Astrocyte of the hippocampus (primary cell): ENCODE data around the gene DAP.
"Not testable (repeated sequence)": the region's sequence is repeated elsewhere in the genome, so short reads cannot be mapped to it uniquely, and the experiment has no call there.

Experiments used
- DNase-seq: peaks from one replicate; pipeline ENCODE4 v3.0.0; 2011; ENCODE audit warnings: low read depth, low spot score

Gene DAP

GRCh38 chr5:10654566-10654965 is 106.5 kb downstream of the DAP start:
- DNase-seq: no peak

DNA sequence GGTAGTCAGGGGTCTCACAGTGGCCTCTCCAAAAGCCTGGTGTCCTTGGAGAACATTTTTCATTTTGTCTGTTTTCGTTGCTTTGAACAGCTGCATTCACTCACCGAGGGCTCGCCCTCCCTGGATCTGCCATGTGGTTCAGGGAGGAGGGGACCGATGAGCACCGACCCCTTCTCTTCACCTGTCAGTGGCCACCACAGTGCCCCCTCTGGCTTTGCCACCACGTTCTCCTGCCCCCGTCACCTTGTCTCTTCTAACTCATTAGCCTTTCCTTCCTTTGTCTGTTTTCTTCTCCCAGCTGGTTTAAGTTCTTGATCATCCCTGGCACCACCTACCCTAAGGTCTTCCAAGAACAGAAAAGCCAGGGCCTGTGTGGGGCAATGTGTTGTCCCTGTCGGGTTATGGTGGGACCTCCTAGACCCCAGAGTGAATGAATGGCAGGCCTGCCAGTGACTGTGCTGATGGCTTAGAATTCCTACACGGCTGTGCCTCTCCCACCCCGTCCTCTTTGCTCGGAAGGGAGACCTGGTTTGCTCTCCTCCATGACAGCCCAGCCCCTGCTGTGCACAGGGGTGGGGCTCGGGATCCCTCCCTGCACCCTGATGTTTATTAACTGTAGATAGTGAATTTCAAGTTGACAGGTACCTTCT is 107.2 kb downstream of the DAP start:
- no peak for DNase-seq

- no peak for DNase-seq
Measured at GRCh38 chr5:10653043-10653442, 108.0 kb downstream of the DAP start.

- DNase-seq: no peak
Measured at GRCh38 chr5:10652606-10653005, 108.4 kb downstream of the DAP start.

GRCh38 chr5:10652151-10652550 is 108.9 kb downstream of the DAP start:
- DNase-seq: no peak

- DNase-seq: peak; percentile 76
Measured at GRCh38 chr5:10649666-10650380, 111.2 kb downstream of the DAP start.

DNA sequence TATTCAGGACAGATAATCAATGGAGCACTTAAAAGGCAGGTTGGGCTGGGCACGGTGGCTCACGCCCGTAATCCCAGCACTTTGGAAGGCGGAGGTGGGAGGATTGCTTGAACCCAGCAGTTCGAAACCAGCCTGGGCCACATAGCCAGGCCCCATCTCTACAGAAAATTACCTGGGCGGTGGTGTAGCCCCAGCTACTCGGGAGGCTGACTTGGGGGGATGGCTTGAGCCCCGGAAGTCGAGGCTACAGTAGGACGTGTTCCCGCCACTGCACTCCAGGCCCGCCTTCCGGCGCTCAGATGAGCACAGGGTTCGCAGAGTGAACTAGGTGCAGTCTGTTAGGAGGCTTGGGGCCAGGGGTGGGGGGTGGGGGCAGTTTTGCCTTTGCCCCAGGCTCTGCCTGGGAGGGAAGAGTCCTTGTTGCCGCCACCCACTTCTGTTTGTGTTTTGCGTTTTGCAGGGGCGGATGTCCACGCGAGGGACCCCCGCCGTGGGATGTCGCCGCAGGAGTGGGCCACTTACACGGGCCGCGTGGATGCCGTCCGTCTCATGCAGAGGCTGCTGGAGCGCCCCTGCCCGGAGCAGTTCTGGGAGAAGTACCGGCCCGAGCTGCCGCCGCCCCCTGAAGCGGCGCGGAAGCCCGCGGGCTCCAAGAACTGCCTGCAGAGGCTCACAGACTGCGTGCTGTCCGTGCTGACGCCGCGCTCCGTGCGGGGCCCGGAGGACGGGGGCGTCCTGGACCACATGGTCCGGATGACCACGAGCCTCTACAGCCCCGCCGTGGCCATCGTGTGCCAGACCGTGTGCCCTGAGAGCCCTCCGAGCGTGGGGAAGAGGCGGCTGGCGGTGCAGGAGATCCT is 112.0 kb downstream of the DAP start:
- no peak for DNase-seq

GRCh38 chr5:10647640-10648039 is 113.4 kb downstream of the DAP start:
- DNase-seq: no peak

- no peak for DNase-seq
Measured at GRCh38 chr5:10645671-10646070, 115.4 kb downstream of the DAP start.

DNA sequence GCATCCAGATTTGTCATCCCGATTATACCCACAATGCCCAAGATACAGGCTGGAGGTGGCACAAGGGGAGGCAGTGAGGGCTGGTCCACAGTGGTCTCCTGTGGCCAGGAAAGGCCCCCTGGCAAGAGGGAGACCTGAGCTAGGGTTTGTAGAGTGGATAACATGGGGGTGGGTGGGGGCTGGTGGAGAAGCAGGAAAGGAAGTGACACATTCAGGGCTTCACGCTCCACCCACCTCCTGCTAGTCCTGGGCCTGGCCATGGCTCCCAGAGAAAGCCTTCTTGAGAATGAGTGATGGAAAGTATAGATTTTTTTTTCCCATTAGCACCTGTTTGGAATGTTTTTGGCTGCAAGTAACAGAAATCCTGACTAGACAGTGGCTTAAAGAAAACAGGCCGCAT is 115.9 kb downstream of the DAP start:
- no peak for DNase-seq

DNA sequence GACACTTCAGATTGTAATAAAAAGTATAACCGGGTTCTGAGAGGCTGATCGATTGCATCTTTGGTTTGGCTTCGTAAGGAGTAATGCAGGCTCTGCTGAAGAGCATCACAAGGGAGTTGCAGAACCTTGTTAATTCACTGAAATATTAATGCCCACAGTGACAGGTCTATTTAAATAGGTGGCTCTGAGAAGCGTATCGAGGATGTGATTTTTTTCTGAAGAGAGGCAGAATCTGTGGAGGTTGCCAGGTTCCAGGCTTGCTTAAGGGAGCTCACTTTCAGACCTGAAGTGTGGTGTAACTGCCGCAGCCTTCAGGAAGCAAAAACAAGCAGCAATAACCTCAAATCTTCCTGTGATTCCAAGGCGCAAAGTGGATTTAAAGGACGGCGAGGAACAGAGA is 116.8 kb downstream of the DAP start:
- no peak for DNase-seq

DNA sequence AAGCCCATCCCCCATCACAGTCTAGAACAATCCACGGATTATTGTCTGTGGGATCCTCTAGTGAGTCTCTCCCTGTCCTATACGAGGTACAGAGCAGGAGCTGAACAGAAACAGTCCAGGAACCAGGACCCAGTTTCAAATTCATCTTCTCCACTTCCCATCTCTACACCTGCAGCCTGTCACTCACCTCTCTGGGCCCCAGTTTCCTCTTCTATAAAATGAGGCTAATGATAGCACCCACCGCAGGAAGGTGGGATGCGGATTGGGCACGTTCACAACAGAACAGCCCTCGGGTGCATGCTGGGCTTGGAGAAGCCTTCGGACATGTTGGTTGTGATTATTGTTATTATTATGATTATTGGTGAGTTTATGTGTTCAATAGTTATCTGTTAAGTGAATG is 118.7 kb downstream of the DAP start:
- DNase-seq: no peak

- no peak for DNase-seq
Measured at GRCh38 chr5:10639846-10640368, 121.1 kb downstream of the DAP start.

DNA sequence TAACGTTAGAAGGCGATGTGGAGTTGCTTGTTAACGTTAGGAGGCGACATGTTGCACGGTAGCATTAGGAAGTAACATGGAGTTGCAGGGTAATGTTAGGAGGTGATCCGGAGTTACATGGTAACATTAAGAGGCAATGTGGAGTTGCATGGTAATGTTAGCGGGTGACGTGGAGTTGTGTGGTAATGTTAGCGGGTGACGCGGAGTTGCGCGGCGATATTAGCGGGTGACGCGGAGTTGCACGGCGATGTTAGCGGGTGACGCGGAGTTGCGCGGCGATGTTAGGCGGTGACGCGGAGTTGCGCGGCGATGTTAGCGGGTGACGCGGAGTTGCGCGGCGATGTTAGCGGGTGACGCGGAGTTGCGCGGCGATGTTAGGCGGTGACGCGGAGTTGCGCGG is 122.3 kb downstream of the DAP start:
- DNase-seq: not testable (repeated sequence)

DNA sequence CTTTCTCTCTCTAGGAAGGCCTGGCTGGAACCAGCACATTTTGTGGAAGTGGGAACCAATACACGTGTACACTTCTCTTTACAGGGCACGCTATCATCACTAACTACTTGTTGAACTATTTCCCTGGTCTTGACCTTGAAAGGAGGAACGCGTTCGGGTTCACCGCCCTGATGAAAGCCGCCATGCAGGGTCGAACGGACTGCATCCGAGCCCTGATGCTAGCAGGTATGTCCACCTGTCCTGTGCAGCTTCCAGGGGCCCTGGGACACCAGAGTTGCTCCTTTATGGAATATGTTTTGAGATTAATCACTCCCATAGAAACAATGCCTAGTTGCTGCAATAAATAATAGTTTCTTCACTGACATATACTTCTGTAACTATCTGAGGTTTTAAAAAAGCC is 123.1 kb downstream of the DAP start:
- no peak for DNase-seq

GRCh38 chr5:10636363-10637142 is 124.5 kb downstream of the DAP start:
- no peak for DNase-seq

GRCh38 chr5:10635867-10636350 is 125.1 kb downstream of the DAP start:
- peak; percentile 66 for DNase-seq

GRCh38 chr5:10635257-10635866 is 125.7 kb downstream of the DAP start:
- DNase-seq: peak; percentile 77

- no peak for DNase-seq
Measured at GRCh38 chr5:10634562-10634961, 126.5 kb downstream of the DAP start.

- DNase-seq: no peak
Measured at GRCh38 chr5:10634050-10634449, 127.0 kb downstream of the DAP start.
